Non-pigmented ciliary epithelial cell (primary cell): ENCODE data around the gene GTF2F2.

Experiments used
- DNase-seq: peaks from one replicate; pipeline ENCODE4 v3.0.0-alpha.2; 2010; ENCODE audit warnings: low read depth

GTF2F2 gene

DNA sequence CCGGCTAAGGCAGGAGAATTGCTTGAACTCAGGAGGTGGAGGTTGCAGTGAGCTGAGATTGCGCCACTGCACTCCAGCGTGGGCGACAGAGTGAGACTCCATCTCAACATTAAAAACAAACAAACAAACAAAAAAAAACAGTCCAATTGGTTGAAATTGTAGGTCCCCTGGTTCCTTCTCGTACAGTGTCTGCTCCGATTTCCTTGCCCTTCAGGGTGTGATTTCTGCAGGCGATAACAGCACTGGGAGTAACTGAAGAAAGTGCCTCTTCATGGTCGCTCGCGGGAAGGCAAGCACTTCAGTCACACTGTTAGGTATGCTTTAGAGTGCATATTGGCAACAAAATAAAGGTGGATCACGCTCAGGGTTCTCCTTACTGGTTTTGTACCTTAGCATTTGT, 181.0 kb downstream of the GTF2F2 start:
- no peak for DNase-seq

DNA sequence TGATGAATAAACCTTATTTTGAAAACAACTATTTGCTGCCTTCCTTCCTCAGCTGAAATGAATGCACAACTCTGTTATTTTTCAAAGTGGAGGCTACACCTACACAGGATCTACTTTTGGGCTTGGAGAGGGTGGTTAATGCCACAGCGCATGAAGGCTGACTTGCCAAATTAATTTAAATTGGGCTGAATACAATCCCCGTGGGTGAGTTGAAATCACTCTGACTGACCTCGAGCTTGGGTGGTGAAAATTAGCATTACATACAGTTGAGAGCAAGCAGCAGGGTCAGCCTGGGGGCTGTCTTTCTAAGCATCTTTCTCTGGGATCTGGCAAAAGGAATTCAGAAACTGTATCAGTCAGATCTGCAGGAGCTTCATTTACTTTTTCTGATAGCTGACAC, 182.2 kb downstream of the GTF2F2 start:
- no peak for DNase-seq

DNA sequence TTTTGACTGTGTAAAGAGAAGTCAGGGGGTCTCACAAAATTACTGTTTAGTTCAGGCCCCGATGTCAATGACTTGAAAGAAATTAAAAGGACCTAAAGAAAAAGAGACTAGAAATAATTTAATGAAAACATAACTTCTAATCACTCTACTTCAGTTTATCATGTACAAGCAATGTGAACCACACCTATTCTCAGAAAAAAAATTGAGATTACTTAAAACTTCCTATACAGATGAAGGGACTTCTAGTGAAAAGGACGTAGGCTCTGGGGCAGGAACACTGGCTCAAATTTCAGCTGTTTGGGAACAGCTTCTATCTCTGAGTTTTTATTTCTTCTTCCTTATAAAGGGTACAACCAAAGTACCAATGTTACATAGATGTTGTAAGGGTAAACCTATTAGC, 182.7 kb downstream of the GTF2F2 start:
- DNase-seq: no peak

DNA sequence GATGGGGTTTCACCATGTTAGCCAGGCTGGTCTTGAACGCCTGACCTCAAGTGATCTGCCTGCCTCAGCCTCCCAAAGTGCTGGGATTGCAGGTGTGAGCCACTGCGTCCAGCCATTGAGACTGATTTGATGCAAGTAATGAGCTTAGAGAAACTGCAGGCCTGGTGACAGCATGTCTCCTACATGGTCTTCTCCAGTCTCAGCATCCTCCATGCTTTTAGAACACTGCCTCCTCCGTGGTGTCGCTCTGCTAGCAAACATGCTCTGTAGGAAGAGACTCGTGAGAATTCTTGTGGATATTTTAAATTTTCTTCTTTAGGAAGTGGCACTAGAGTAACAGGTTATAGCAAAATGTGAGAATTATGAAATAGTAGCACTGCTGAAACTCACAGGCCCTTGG, 183.6 kb downstream of the GTF2F2 start:
- no peak for DNase-seq

DNA sequence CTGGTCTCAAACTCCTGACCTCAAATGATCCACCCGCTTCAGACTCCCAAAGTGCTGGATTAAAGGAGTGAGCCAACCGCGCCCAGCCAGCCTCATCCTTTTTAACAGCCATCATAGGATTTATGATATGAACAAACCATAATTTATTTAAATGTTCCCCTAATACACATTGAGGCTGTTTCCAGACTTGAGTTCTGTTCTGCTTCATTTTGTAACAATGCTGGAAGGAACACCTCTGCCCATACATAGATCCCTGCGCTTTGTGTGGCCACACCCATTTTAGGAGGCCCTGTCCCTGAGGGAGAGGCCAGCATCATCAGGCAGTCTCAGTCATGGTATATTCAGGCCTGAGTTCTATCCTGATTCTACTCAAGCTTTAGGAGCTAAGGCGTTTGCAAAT, 184.8 kb downstream of the GTF2F2 start:
- DNase-seq: no peak

DNA sequence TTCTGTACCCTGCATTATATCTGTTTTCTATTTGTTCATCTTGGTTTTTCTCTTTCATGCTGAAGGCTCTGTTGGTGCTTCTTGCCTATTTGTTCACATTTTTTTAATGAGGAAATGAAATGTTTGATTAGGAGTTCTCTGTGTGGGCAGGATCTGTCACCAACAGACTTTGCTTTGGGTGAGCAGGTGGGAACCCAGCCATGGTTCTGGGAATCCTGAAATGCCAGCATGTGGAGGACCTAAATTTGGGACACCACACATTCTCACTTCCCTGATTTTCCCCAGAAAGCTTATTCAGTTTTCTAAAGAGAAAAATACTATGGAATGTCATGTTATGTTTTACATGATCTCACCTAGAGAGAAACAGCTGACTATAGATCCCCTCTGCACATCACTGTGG, 186.7 kb downstream of the GTF2F2 start:
- DNase-seq: no peak

DNA sequence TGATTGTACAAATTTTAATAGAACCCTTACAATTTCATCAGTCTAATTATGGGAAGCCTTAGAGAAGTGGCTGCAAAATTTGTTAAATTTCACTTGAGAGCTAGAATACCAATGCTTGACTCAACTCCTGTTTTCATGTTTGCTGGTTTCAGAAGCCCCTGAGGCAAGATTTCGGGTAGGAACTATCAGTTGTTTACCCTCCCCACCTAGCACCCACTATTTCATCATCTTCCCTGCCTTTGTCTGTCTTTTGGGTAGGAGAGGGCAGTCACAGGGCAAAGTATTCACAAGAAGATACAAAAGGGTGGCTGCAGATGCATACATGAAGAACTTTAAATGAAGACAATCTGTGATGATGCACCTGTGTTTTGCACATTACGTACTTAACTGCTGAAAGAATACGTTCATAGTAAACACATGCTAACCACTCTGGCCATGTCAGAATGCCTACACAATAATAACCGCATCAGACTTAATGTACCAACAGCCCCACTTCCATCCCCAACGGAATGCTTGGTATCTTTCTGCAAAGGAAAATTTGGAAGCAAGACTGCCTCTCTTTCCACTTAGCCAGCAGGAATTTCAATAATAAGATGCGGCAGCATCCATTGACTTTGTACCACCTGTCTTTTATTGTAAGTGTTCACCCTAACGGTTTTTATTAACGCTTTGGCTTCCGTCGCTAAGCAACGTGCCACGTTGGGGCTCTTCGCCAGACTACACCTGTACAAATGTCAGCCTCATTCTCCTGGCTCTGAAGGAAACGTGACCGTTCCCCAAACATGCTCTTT, 190.2 kb downstream of the GTF2F2 start:
- DNase-seq: no peak

DNA sequence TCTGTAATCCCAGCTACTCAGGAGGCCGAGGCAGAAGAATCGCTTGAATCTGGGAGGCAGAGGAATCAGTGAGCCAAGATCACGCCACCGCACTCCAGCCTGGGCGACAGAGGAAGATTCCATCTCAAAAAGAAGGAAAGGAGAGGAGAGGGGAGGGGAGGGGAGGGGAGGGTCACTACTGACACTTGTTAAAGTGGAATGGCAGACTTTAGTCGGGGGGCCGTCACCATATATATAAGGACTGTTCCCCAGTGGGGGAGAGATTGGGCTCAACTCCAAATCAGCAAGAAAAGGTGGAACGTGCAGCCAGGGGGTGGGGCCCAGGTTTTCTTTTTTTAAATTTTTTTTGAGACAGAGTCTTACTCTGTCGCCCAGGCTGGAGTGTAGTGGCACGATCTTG, 194.5 kb downstream of the GTF2F2 start:
- DNase-seq: no peak

DNA sequence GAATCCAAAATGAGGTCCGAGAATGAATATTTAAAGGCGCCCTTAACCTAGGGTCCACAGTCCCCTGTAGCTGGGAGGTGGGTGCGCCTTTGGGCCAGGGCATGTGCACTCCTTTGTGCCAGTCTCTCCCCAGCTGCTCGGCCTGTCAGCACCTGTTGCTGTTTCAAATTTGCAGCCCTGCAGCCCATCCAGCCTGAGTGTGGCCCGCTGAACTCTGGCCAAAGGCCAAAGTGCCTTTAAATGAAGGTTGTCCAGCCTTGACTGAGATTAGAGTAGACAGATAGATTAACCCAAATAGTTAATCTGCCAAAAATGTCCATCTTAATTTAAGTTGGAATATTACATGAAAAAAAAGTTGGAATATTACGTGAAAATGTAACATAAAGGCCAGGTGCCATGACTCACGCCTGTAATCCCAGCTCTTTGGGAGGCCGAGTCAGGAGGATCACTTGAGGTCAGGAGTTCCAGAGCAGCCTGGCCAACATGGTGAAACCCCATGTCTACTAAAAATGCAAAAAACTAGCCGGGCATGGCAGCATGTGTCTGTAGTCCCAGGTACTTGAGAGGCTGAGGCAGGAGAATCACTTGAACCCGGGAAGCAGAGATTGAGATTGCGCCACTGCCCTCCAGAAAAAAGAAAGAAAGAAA, 195.3 kb downstream of the GTF2F2 start:
- no peak for DNase-seq

DNA sequence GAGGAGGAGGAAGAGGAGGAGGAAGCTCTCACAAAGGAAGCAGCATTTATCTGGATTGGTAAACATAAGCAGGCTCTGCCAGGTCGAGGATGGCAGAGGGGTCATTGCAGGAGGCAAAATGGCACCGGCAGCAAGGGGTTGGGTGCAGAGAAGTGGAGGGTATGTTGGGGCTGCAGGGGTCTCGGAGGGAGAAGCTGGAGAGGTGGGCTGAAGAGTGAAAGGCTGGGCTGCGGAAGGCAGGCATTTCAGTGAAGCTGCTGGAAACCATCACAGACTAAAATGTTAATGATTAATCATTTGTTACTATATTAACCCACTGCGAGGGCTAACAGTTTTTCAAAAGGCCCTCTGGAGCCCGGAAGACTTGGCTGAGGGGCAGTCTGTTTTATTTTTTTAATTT, 196.0 kb downstream of the GTF2F2 start:
- no peak for DNase-seq

DNA sequence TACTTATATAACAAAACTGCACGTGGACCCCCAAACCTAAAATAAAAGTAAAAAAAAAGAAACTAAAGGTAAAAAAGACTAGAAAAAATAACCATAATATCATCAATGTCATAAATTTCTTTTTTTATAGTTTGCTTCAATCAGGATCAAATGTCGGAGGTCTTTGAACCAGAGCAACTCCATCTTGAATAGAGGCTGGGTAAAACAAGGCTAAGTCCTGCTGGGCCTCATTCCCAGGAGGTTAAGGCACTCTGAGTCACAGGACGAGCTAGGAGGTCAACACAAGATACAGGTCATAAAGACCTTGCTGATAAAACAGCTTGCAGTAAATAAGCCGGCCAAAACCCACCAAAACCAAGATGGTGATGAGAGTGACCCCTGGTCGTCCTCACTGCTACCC, 196.7 kb downstream of the GTF2F2 start:
- DNase-seq: no peak

DNA sequence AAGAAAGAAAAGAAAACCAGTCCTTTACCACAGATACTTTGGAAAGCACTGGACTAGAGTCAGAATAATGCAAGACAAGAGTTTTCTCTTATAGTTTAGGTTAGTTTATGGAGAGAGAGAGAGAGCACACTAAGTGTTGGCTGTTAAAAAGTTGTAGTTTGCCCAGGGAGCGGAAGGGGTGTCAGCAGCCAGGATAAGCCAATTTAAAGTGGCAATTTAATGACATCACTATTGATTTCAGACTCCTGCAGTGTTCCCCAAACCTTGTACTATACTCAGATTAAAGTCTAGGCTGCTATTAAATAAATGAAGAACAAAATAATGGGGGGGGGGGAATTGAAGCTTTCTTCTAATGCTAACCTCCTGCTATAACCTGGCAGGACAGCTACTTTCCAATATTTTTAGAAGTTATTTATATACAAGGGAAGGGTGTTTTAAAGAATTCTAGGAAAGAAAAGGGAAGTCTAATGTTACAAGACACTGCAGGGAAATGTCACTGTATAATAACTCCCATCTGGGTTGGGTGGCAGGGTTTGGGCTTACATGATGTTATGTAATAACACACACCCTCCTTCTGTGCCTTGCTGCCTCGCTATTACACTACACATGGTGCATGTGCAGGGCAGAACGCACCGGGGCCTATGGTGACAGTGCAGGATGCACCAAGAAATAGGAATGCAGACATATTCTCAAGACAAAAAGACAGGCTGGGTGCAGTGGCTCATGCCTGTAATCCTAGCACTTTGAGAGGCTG, 200.7 kb downstream of the GTF2F2 start:
- no peak for DNase-seq

DNA sequence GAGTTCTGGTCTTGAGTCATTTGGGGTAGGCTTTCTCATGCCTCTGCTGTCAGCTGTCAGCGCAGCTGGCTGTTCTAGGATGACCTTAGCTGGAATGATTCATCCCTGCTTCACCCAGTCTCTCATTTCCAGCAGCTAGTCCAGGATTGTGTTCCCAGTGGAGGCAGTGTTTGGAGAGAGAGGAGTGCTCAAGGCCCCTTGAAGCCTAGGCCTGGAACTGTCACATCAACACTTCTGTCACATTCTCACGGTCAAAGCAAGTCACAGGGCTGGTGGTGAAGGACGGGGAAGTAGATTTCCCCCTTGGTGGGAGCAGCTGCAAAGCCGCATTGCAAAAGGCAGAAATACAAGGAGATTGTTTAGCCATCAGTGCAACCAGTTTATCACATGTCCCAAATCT, 205.5 kb downstream of the GTF2F2 start:
- DNase-seq: peak; percentile 72

DNA sequence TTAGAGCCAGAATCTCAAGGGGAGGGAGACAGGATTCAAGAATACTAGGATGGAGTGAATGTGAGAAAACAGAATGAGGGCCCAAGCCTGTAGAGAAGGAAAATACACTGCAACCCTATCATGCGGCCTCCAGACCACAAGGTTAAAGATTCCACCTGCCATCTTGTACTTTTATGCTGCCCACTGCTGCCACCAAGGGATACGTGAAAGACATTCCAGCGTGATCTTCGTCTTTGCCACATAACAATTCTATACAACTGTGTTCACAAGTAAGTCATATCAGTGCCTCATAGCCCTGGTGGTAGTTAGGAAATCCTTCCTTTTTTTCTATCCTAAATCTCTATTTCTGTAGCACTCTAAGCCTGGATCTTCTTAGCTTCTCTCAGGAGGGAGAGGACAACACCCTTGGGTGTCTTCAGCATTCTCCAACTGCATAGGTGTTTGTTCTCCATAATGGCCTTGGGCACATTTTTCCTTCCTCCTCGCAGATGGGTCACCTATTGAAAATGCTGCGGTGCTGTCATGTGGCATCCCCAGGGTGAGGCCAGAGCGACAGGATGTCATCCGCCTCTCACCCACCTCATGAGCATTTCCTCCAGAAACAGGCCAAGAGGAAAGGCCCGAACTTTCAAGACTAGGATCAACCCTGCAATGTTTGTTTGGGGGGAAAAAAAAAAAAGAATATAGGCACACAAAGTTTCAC, 207.1 kb downstream of the GTF2F2 start:
- no peak for DNase-seq

DNA sequence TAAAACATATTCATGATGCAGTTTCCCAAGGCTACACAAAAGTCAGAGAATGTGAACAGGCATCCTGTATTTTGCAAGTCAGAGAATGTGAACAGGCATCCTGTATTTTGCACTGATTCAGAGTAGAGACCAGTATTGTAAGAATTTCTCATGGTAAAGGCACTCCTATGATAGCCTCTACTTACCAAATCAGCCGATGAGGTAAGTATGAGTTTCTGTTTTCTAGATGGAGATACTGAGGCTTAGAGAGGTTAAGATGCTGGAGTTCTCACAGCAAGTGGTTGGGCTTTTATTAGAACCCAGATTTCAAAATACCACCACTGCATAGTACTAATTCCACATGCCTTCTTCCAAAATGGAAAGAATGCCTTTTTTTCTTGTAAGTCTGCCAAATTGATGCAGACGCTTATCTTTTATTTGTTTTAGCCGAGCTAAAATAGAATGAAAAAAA, 208.4 kb downstream of the GTF2F2 start:
- DNase-seq: peak; percentile 65

DNA sequence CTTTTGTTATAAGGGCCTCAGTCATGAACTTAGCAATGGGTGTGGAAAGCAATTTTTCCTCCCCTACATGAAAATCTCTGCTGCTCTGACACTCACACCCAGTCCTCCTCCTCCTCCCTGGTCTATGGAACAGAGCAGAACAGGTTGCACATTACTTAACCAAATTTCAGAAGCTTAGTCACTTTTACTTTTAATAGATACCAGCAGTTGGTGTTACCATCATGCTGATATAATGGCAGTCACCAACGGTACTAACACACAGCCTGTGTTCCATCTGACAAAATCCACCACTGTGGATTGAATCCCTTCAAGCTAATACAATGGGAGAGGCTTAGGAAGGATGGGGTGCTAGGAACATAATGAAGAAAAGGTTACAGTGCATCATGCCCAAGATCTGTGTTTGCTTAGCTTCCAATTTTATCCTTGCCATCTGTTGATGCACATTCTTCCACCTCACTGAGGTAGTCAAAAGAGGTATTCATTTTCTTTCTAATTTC, 210.9 kb downstream of the GTF2F2 start:
- no peak for DNase-seq

DNA sequence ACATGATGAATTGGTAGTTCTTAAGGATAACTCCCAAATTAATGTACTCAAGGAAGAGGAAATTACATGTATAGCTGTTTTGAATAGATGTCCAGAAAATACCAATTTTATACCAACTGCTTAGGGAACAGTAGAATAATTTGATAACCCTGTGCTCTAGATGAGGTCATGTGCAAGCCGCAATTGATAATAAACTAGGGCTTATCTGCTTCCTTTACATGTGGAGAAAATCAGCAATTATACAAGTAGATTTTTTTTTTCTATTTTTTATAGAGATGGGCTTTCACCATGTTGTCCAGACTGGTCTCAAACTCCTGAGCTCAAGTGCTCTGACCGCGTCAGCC, 211.4 kb downstream of the GTF2F2 start:
- DNase-seq: no peak

DNA sequence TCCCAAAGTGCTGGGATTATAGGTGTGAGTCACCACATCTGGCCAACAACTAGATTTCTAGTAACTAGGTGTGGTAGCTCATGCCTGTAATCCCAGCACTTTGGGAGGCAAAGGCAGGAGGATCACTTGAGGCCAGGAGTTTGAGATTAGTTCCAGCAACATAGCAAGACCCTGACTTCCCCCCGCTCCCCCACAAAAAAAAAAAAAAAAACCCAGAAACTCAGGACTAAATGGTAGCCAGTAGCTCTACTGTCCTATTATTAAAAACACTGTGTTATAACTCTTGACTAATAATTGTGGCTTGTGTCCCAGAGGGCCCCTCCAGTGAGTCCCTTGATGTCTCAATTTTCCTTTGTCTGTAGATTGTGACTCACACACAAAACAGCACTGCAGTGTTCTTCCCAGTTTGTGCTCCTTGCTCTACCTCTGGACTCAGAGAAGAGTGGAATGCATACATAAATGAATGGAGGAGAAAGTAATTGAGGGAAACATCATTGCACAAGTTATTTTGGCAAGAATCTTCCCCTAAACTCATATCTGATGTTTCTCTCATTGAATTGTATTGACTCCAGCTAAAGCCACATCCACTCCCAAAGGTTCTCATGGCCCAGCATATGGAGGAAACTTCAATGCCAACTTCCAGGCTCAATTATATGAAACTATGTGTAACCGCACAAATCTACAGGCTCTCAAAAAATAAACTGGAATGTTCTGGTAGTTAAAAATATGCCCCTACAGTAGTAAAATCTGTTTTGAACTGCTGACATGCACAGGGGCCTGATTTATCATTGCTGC, 211.9 kb downstream of the GTF2F2 start:
- no peak for DNase-seq

DNA sequence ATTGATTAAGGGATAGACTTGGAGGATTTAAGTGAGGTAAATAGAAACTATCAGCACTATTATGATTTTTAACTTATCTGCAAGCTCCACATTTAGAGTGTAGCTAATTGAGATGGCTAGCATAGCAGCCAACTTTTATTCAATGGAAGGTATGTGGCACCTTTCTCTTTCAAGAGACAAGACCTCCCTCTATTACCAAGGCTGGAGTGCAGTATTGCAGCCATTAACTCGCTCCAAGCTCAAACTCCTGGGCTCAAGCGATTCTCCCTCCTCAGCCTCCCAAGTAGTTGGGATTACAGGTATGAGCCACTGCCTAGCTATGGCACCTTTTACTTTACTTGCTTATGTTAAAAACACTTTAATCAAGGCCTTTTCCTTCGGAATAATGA, 212.5 kb downstream of the GTF2F2 start:
- DNase-seq: no peak

DNA sequence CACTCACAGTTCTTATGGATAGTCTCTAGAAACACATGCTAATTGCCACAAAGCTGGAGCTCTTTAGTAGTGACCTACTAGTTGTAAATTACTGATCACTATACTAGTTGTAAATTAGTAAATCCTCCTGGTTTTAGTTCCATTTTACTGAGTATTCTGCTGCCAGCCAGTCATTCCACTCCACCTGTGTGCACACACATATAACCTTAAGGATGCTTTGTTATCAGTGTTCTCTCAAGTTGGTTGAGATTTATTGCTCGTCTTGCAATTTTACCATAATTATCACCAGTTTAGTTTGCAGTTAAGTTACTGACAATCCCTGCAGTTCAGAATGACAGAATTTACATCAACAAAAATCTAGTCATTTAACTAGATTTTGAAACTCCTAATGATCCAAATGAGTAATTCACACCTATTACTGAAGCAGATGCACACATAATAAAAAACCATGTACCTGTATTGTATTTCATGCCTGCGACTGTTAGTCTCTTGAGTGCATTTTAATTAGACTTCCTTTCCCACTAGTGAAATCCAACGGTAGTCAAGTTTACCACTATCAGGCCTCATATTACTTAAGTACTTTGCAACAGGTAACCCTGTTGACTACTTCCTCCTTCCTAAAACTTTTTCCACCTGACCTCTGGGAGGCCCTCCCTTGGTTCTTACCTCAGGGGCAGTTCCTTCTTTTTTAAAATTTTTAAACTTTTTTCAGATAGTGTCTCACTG, 213.1 kb downstream of the GTF2F2 start:
- no peak for DNase-seq
